Liver (tissue), 9 donors: ENCODE data around the gene PREP. TPM values are rescaled to one million over a fixed set of nuclear protein-coding genes. Genes with fewer than 3 reads are reported as not detected.

Experiments used
- DNase-seq: peaks from one replicate; pipeline ENCODE4 v3.0.0-alpha.2; 2017; ENCODE audit warnings: low spot score
- H3K27ac ChIP-seq, 2 donors: one replicate each; pipeline ENCODE4 v1.7.0; 2013; ENCODE audit warnings: inconsistent platforms in 2 of 2, low read length in 2 of 2, control low read depth in 1 of 2, low read depth in 1 of 2, mild to moderate bottlenecking in 1 of 2
- H3K27me3 ChIP-seq, 4 donors: one replicate each; pipeline versions ENCODE4 v1.6.1 to v1.7.0; 2013; ENCODE audit warnings: low read length in 3 of 4, inconsistent platforms in 1 of 4, mild to moderate bottlenecking in 1 of 4, moderate library complexity in 1 of 4; ENCODE audit not compliant: control insufficient read depth in 4 of 4, insufficient read depth in 4 of 4
- H3K36me3 ChIP-seq, 4 donors: one replicate each; pipeline versions ENCODE4 v1.6.1 to v1.7.0; 2013; ENCODE audit warnings: low read length in 3 of 4, mild to moderate bottlenecking in 3 of 4, low read depth in 1 of 4, moderate library complexity in 1 of 4; ENCODE audit not compliant: control insufficient read depth in 4 of 4, insufficient read depth in 3 of 4
- H3K4me1 ChIP-seq, 4 donors: one replicate each; pipeline versions ENCODE4 v1.6.1 to v1.7.0; 2013; ENCODE audit warnings: low read length in 3 of 4, mild to moderate bottlenecking in 3 of 4, moderate library complexity in 1 of 4; ENCODE audit not compliant: control insufficient read depth in 4 of 4, insufficient read depth in 4 of 4
- H3K4me3 ChIP-seq, 3 donors: one replicate each; pipeline versions ENCODE4 v1.6.1 to v1.7.0; 2013; ENCODE audit warnings: low read length in 3 of 3, control low read depth in 1 of 3, low read depth in 1 of 3, mild to moderate bottlenecking in 1 of 3
- H3K9ac ChIP-seq, 2 donors: one replicate each; pipeline ENCODE4 v1.7.0; 2013; ENCODE audit warnings: low read length in 2 of 2, mild to moderate bottlenecking in 2 of 2, moderate library complexity in 2 of 2, control low read depth in 1 of 2, low read depth in 1 of 2
- H3K9me3 ChIP-seq, 4 donors: one replicate each; pipeline versions ENCODE4 v1.6.1 to v1.7.0; 2013; ENCODE audit warnings: low read length in 3 of 4; ENCODE audit not compliant: control insufficient read depth in 4 of 4
- ATF3 ChIP-seq: IDR thresholded peaks from 2 replicates; pipeline ENCODE4 v1.6.1; 2016; ENCODE audit warnings: antibody characterized with exemption
- CTCF ChIP-seq: fragments of 150-350 bp; IDR thresholded peaks from 2 replicates; pipeline ENCODE4 v1.5.1; 2017; ENCODE audit warnings: improper control_type of control experiment, low read depth, low read length; ENCODE audit not compliant: missing input control
- EGR1 ChIP-seq, 2 donors: IDR thresholded peaks; 2 replicates each; pipeline ENCODE4 v1.6.1; 2016 to 2018; ENCODE audit warnings: antibody characterized with exemption in 2 of 2, low read depth in 2 of 2
- FOXA1 ChIP-seq: IDR thresholded peaks from 2 replicates; pipeline ENCODE4 v1.6.1; 2016; ENCODE audit warnings: antibody characterized with exemption
- FOXA2 ChIP-seq: IDR thresholded peaks from 2 replicates; pipeline ENCODE4 v1.6.1; 2016; ENCODE audit warnings: antibody characterized with exemption
- GABPA ChIP-seq, 2 donors: IDR thresholded peaks in 1 of 2; conservative IDR thresholded peaks in 1 of 2; 2 replicates each; pipeline ENCODE4 v1.6.1; 2016; ENCODE audit warnings: antibody characterized with exemption in 2 of 2, mild to moderate bottlenecking in 1 of 2, moderate library complexity in 1 of 2
- HNF4A ChIP-seq, 2 donors: conservative IDR thresholded peaks; 2 replicates each; pipeline ENCODE4 v1.6.1; 2016; ENCODE audit warnings: antibody characterized with exemption in 2 of 2, mild to moderate bottlenecking in 2 of 2
- HNF4G ChIP-seq: IDR thresholded peaks from 2 replicates; pipeline ENCODE4 v1.6.1; 2016; ENCODE audit warnings: antibody characterized with exemption
- JUND ChIP-seq, 2 donors: IDR thresholded peaks; 2 replicates each; pipeline ENCODE4 v1.6.1; 2016; ENCODE audit warnings: antibody characterized with exemption in 2 of 2
- MAX ChIP-seq: IDR thresholded peaks from 2 replicates; pipeline ENCODE4 v1.6.1; 2016; ENCODE audit warnings: antibody characterized with exemption
- NR2F2 ChIP-seq: IDR thresholded peaks from 2 replicates; pipeline ENCODE4 v1.6.1; 2016; ENCODE audit warnings: antibody characterized with exemption
- RAD21 ChIP-seq, 2 donors: IDR thresholded peaks; 2 replicates each; pipeline ENCODE4 v1.6.1; 2016; ENCODE audit warnings: antibody characterized with exemption in 2 of 2, mild to moderate bottlenecking in 2 of 2
- REST ChIP-seq: IDR thresholded peaks from 2 replicates; pipeline ENCODE4 v1.6.1; 2016; ENCODE audit warnings: antibody characterized with exemption, mild to moderate bottlenecking
- RXRA ChIP-seq, 2 donors: IDR thresholded peaks; 2 replicates each; pipeline ENCODE4 v1.6.1; 2017 to 2018; ENCODE audit warnings: antibody characterized with exemption in 2 of 2, mild to moderate bottlenecking in 1 of 2
- SP1 ChIP-seq: IDR thresholded peaks from 2 replicates; pipeline ENCODE4 v1.6.1; 2018; ENCODE audit warnings: antibody characterized with exemption, mild to moderate bottlenecking
- TAF1 ChIP-seq: conservative IDR thresholded peaks from 2 replicates; pipeline ENCODE4 v1.6.1; 2016; ENCODE audit warnings: antibody characterized with exemption, mild to moderate bottlenecking
- YY1 ChIP-seq: IDR thresholded peaks from 2 replicates; pipeline ENCODE4 v1.6.1; 2016; ENCODE audit warnings: antibody characterized with exemption, mild to moderate bottlenecking
- ZBTB33 ChIP-seq: IDR thresholded peaks from 2 replicates; pipeline ENCODE4 v1.6.1; 2016; ENCODE audit warnings: antibody characterized with exemption
- WGBS: extraction: QIAGEN DNeasy Blood & Tissue Kit; methylation state at CpG from one replicate; pipeline ENCODE4 v1.1.7; 2013; 5-methylcytosine and 5-hydroxymethylcytosine counted together
- polyA plus RNA-seq, 2 donors: library from polyadenylated mRNA; stranded (reverse) in 1 of 2; unstranded in 1 of 2; fragments of 200-250 nt in 1 of 2; fragments of >200 nt in 1 of 2; fragmentation: Nextera tagmentation in 1 of 2; extraction: Ambion mirVana in 1 of 2; gene quantifications; one replicate each; pipeline versions ENCODE4 v1.2.1 to v1.2.3, GENCODE V29; 2013 to 2015
- total RNA-seq, 2 donors: library from RNA; depleted of rRNA; stranded (reverse); fragments of >200 nt; gene quantifications; one replicate each; pipeline ENCODE4 v1.2.3, GENCODE V29; 2014
- donor health status: healthy.
- donor health status: healthy.
- donor health status: healthy.
- donor health status: healthy.
- donor health status: healthy.

Gene PREP
- total and polyA plus RNA-seq, 4 donors: 7.3 to 17.7 (median 13.0) TPM

- no peak for TF ChIP-seq REST
- no peak for TF ChIP-seq FOXA2
- no peak for TF ChIP-seq NR2F2
- no peak for TF ChIP-seq JUND (IDR thresholded peaks at IDR 0.05)
- TF ChIP-seq FOXA1: no peak
- TF ChIP-seq RXRA (IDR thresholded peaks at IDR 0.05): no peak
These were observed 30.8 kb upstream of the PREP start (continued) for GRCh38 chr6:105433723-105434122.

- no peak overlapping the region for H3K4me3 ChIP-seq
- DNase-seq: no peak
- WGBS: 66% methylated on average over 3 of the region's 3 CpGs
These were observed 29.9 kb upstream of the PREP start for GRCh38 chr6:105432797-105433196.

More at GRCh38 chr6:105432797-105433196, 29.9 kb upstream of the PREP start:
- Histone ChIP-seq H3K9ac (no peak overlapping the region), H3K4me1 (no peaks in the 10 kb centered on the region), H3K36me3 (no peaks in the 10 kb centered on the region), H3K27me3 (peaks cover 0 to 2% (median 0%) of the 10 kb centered on the region in 4 donors), H3K9me3 (no peaks in the 10 kb centered on the region), H3K27ac (no peak overlapping the region)
- no peak for TF ChIP-seq HNF4A (conservative IDR thresholded peaks at IDR 0.05)
- TF ChIP-seq EGR1 (IDR thresholded peaks at IDR 0.05; ENCODE audit: low read depth in 2 of 2): no peak
- TF ChIP-seq RAD21 (IDR thresholded peaks at IDR 0.05): no peak
- TF ChIP-seq HNF4G: no peak
- no peak for TF ChIP-seq CTCF
- TF ChIP-seq NR2F2: no peak
- TF ChIP-seq REST: no peak
- TF ChIP-seq FOXA1: no peak
- no peak for TF ChIP-seq JUND (IDR thresholded peaks at IDR 0.05)
- no peak for TF ChIP-seq ZBTB33
- no peak for TF ChIP-seq FOXA2
- TF ChIP-seq MAX: no peak
- TF ChIP-seq RXRA (IDR thresholded peaks at IDR 0.05): no peak
- no peak for TF ChIP-seq GABPA (IDR thresholded peaks at IDR 0.05 in 1 of 2, conservative IDR thresholded peaks at IDR 0.05 in 1 of 2)
- no peak for TF ChIP-seq YY1
- no peak for TF ChIP-seq ATF3
- no peak for TF ChIP-seq TAF1
- no peak for TF ChIP-seq SP1
